ENCODE results near the gene CMSS1.

CMSS1 gene

DNA sequence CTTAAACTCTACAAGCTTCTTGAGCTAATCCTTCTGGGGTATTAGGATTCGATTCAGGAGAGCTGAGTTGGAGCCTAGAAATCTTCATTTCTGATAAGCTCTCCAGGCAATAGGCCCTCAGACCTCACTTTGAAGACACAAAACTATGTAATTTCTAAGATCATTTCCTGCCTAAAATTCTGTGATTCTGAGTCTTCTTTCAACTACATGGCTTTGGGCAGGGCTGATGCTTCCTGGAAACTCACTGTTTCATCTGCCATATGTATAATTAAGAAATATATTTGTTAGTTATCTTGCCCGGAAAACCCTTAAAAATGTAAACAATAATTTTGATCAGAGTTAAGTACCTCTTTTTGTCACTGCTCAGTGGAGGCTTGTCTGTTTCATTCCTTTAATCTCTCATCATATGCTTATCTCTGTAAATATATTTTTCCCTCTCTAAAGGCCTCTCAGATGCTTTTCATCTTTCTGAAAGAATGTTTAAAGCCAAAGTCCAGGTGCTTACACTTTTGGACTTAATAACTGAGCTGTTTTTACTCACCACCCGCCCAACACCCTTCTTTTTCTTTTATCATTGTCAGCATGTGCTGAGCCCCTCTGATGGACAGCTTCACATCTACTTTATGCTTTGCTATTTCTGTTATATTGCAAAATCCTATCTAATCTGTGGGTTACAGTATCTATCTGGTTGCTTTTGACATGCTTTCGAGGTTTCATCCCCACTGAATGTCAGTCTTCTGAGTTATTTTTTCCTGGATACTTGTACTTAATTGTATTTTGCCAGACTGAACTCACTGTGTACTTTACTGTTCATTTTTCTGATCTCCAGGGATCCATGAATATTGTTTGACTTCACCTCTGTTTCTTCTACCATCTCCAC lies 258.4 kb downstream of the CMSS1 start:
- no peaks in the 10 kb centered on the region for H3K9me3 Mint-ChIP-seq
- H3K4me1 Mint-ChIP-seq = peaks cover 41% of the 10 kb centered on the region
- H3K36me3 Mint-ChIP-seq (ENCODE audit: low read depth) = no peaks in the 10 kb centered on the region
- no peak overlapping the region for H3K4me3 Mint-ChIP-seq
- H3K27me3 Mint-ChIP-seq (ENCODE audit: low read depth) = no peaks in the 10 kb centered on the region
- no peak for TF ChIP-seq CTCF (IDR thresholded peaks at IDR 0.05; ENCODE audit: unreplicated experiment in 3 of 3)
- H3K27ac Mint-ChIP-seq = peak overlapping the region; percentile 46 to 81 (median 76)

DNA sequence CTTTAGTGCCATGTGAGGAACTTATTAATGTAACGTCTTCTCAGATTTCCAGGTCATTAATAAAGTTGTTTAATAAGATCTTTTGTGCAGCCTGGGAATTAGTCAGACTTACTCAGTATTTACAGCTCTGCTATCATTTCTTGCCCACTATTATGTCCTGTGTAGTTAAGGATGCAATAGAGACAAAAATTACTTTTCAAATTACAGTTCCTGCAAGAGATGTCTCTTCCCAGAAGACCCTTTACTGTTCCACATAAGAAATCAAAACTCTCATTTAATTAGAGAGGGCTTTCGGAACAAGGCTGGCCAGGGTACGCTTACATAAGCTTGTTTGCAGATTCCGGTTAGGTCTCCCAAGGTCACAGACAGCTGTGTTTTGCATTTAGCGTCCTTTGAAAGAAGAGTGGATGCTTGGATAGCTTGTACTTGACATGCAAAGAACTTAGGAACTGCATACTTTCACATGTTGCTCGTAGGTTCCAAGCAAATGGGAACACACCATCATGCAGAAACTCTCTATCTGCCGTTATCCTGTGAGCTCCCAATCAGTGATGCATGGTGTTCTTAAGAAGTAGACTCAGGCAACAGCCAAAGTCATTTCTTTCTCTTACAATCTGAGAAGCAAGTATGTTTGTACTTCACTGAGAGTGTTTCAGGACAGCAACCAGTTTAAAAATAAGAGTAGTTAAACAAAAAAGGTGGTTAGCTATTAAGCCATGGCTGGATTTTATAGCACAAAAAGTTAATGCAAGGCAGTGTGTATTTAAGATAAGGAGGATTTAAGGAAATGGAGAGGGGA lies 259.3 kb downstream of the CMSS1 start:
- H3K4me1 Mint-ChIP-seq = peaks cover 38% of the 10 kb centered on the region
- peak overlapping the region; percentile 76 to 81 (median 76) for H3K27ac Mint-ChIP-seq
- TF ChIP-seq CTCF (IDR thresholded peaks at IDR 0.05; ENCODE audit: unreplicated experiment in 3 of 3) = no peak
- no peak overlapping the region for H3K4me3 Mint-ChIP-seq
- no peaks in the 10 kb centered on the region for H3K9me3 Mint-ChIP-seq
- no peaks in the 10 kb centered on the region for H3K36me3 Mint-ChIP-seq (ENCODE audit: low read depth)
- no peaks in the 10 kb centered on the region for H3K27me3 Mint-ChIP-seq (ENCODE audit: low read depth)

- no peak for TF ChIP-seq CTCF (IDR thresholded peaks at IDR 0.05; ENCODE audit: unreplicated experiment in 3 of 3)
- Mint-ChIP-seq H3K9me3 (no peaks in the 10 kb centered on the region), H3K27me3 (ENCODE audit: low read depth) (no peaks in the 10 kb centered on the region), H3K27ac (no peak overlapping the region), H3K4me1 (peaks cover 30% of the 10 kb centered on the region), H3K4me3 (no peak overlapping the region), H3K36me3 (ENCODE audit: low read depth) (no peaks in the 10 kb centered on the region)
These were observed 261.7 kb downstream of the CMSS1 start for GRCh38 chr3:100079328-100079727.

DNA sequence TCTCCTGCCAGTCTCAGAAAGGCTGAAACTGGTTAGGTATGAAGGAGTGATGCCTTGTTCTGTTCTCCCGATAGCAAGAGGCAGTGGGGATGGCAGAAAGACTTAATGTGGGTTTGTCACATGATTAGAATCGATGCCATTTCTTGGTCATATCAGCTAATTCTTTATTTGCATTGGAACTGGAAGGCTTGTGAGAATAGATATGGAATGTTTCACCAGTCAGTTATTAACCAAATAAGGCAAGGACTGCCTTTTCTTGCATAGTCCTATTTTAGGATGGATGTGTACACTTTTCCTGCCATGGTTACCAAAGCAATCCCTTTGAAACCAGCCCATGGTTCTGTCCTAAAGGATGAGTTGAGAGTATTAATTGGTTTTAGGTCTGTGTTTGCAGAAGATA lies 262.9 kb downstream of the CMSS1 start:
- H3K9me3 Mint-ChIP-seq = no peaks in the 10 kb centered on the region
- peak overlapping the region in 2 of 3 experiments; percentile 5 to 17 for H3K27ac Mint-ChIP-seq
- peaks cover 26% of the 10 kb centered on the region for H3K4me1 Mint-ChIP-seq
- H3K27me3 Mint-ChIP-seq (ENCODE audit: low read depth) = no peaks in the 10 kb centered on the region
- no peak for TF ChIP-seq CTCF (IDR thresholded peaks at IDR 0.05; ENCODE audit: unreplicated experiment in 3 of 3)
- no peak overlapping the region for H3K4me3 Mint-ChIP-seq
- H3K36me3 Mint-ChIP-seq (ENCODE audit: low read depth) = no peaks in the 10 kb centered on the region

DNA sequence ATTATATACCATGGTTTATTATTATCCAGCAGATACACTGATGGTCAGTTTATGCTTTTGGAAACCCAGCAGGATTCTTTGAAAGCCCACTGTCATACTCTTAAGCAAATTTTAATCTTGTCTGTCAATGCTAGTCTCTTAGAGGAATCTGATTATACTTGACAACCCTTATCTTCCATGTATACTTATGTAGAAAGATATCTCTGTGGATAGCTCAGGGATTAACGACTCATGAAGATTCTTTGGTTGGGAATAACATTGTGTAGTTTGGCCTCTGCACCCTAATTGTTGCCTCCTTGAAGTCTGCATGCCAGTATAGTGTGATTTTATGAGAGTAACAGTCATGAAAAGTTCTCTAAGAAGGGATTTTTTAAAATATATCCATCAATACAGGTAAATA lies 263.6 kb downstream of the CMSS1 start:
- Mint-ChIP-seq H3K4me1 (peaks cover 20% of the 10 kb centered on the region), H3K36me3 (ENCODE audit: low read depth) (no peaks in the 10 kb centered on the region), H3K9me3 (no peaks in the 10 kb centered on the region), H3K4me3 (no peak overlapping the region), H3K27me3 (ENCODE audit: low read depth) (no peaks in the 10 kb centered on the region), H3K27ac (no peak overlapping the region)
- TF ChIP-seq CTCF (IDR thresholded peaks at IDR 0.05; ENCODE audit: unreplicated experiment in 3 of 3) = no peak

Data from nephron (organoid).